OCI-LY7 (cell line): ENCODE measurements around the gene PEPD.

Source experiments
- EZH2phosphoT487 ChIP-seq: fragments of 200-600 bp; sonication (generic); IDR thresholded peaks from 2 replicates; pipeline ENCODE4 v1.6.1; 2018; ENCODE audit warnings: low read depth, borderline replicate concordance, mild to moderate bottlenecking, mixed run types, antibody characterized with exemption, low read length, moderate library complexity, mixed read lengths
- TF ChIP-seq, protein P1 (sequence below): fragments of 200-600 bp; sonication (generic); conservative IDR thresholded peaks from 2 replicates; pipeline ENCODE4 v1.5.1; 2014; ENCODE audit warnings: mild to moderate bottlenecking, antibody characterized with exemption, low read length, moderate library complexity, mixed read lengths

DNA sequence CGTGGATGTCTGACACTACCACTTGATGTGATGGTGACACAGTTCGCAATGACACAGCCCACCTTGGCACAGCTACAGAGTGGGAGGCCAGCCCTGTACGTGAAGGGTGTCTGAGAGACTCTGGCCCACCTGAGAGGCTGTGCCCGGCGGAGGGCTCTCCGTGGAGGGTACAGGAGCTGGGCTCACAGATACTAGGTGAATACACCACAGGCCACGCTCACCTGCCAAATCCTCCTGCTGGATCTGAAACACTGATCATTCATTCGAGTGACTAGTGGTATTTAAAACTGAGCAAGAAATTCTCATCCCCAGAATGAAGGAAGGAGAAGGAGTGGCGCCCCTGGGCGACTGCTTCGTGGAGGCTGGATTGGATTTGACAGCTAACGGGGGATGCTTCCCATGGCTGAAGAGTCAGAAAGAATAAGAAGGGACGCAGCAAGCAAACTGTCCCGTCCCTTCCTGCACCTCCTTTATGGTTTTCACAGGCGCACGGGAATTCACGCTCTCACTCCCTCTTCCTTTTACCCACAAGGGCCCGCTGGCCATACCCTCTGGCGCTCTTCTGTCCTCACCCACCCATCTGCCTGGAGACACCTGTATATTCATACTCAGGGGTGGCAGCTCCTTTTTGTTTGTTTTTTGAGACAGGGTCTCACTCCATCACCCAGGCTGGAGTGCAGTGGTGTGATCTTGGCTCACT, 123.1 kb downstream of the PEPD start:
- TF ChIP-seq, protein P1, sequence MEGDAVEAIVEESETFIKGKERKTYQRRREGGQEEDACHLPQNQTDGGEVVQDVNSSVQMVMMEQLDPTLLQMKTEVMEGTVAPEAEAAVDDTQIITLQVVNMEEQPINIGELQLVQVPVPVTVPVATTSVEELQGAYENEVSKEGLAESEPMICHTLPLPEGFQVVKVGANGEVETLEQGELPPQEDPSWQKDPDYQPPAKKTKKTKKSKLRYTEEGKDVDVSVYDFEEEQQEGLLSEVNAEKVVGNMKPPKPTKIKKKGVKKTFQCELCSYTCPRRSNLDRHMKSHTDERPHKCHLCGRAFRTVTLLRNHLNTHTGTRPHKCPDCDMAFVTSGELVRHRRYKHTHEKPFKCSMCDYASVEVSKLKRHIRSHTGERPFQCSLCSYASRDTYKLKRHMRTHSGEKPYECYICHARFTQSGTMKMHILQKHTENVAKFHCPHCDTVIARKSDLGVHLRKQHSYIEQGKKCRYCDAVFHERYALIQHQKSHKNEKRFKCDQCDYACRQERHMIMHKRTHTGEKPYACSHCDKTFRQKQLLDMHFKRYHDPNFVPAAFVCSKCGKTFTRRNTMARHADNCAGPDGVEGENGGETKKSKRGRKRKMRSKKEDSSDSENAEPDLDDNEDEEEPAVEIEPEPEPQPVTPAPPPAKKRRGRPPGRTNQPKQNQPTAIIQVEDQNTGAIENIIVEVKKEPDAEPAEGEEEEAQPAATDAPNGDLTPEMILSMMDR = no peak
- TF ChIP-seq EZH2phosphoT487 = no peak
